GM23248 (cell line): ENCODE data around the gene PPP1R9B. TPM values are rescaled to one million over a fixed set of nuclear protein-coding genes. Genes with fewer than 3 reads are reported as not detected.
A peak's percentile ranks its signal among the peaks of the same experiment; 100 is the strongest.

ENCODE experiments used
- DNase-seq: peaks from one replicate; pipeline ENCODE4 v3.0.0-alpha.2; 2015
- H2AFZ ChIP-seq: fragments of 200-600 bp; sonication (generic); 2 replicates; pipeline ENCODE4 v1.6.1; 2016; ENCODE audit warnings: antibody characterized with exemption
- H3F3A ChIP-seq: fragments of 200-600 bp; sonication (generic); 2 replicates; pipeline ENCODE4 v1.6.1; 2016; ENCODE audit warnings: mild to moderate bottlenecking, antibody characterized with exemption, mixed run types; ENCODE audit not compliant: insufficient read depth
- H3K27ac ChIP-seq: fragments of 200-600 bp; sonication (generic); 2 replicates; pipeline ENCODE4 v1.5.1; 2016; ENCODE audit warnings: mild to moderate bottlenecking
- H3K27me3 ChIP-seq: fragments of 200-600 bp; sonication (generic); replicated peaks from 2 replicates; pipeline ENCODE4 v1.6.1; 2016; ENCODE audit warnings: mild to moderate bottlenecking; ENCODE audit not compliant: insufficient read depth
- H3K36me3 ChIP-seq: fragments of 200-600 bp; sonication (generic); 2 replicates; pipeline ENCODE4 v1.6.1; 2016; ENCODE audit warnings: low read depth, mild to moderate bottlenecking
- H3K4me1 ChIP-seq: fragments of 200-600 bp; sonication (generic); 2 replicates; pipeline ENCODE4 v1.6.1; 2016; ENCODE audit warnings: mild to moderate bottlenecking; ENCODE audit not compliant: insufficient read depth
- H3K4me2 ChIP-seq: fragments of 200-600 bp; sonication (generic); one replicate; pipeline ENCODE4 v1.6.1; 2016; ENCODE audit warnings: mild to moderate bottlenecking; ENCODE audit not compliant: unreplicated experiment
- H3K4me3 ChIP-seq: fragments of 200-600 bp; sonication (generic); 2 replicates; pipeline ENCODE4 v1.5.1; 2016; ENCODE audit warnings: mild to moderate bottlenecking
- H3K79me2 ChIP-seq: fragments of 200-600 bp; sonication (generic); 2 replicates; pipeline ENCODE4 v1.6.1; 2016; ENCODE audit warnings: mild to moderate bottlenecking; ENCODE audit not compliant: insufficient read depth
- H3K9ac ChIP-seq: fragments of 200-600 bp; sonication (generic); 2 replicates; pipeline ENCODE4 v1.6.1; 2016; ENCODE audit warnings: mild to moderate bottlenecking
- H3K9me2 ChIP-seq: fragments of 200-600 bp; sonication (generic); 2 replicates; pipeline ENCODE4 v1.6.1; 2016; ENCODE audit warnings: mixed run types, mild to moderate bottlenecking, moderate library complexity; ENCODE audit not compliant: insufficient read depth
- H3K9me3 ChIP-seq: fragments of 200-600 bp; sonication (generic); one replicate; pipeline ENCODE4 v1.6.1; 2017; ENCODE audit warnings: low read depth
- H4K20me1 ChIP-seq: fragments of 200-600 bp; sonication (generic); 2 replicates; pipeline ENCODE4 v1.6.0; 2016; ENCODE audit not compliant: insufficient read depth
- EZH2 ChIP-seq: fragments of 200-600 bp; sonication (generic); IDR thresholded peaks from 2 replicates; pipeline ENCODE4 v1.6.1; 2018; ENCODE audit warnings: antibody characterized with exemption, mild to moderate bottlenecking; ENCODE audit not compliant: insufficient read depth, poor library complexity, severe bottlenecking
- EZH2phosphoT487 ChIP-seq: fragments of 200-600 bp; sonication (generic); IDR thresholded peaks from 2 replicates; pipeline ENCODE4 v1.6.1; 2018; ENCODE audit warnings: antibody characterized with exemption, moderate library complexity, mild to moderate bottlenecking, low read depth; ENCODE audit not compliant: insufficient read depth
- WGBS, 2 experiments: methylation state at CpG; one replicate each; pipeline ENCODE4 v1.1.6; 2015 to 2017; ENCODE audit warnings: low lambda C conversion rate in 2 of 2, low coverage in 1 of 2; ENCODE audit errors: missing lambda C conversion rate in 2 of 2; 5-methylcytosine and 5-hydroxymethylcytosine counted together
- in situ Hi-C: fragments of 300-500 bp; cut with MboI; formaldehyde crosslinking; loops from 2 replicates; pipeline ENCODE4 v1.15.0; 2020
- polyA plus RNA-seq: library from polyadenylated mRNA; unstranded; fragments of >200 nt; fragmentation: Nextera tagmentation; extraction: Ambion mirVana; gene quantifications from 2 replicates; pipeline ENCODE4 v1.2.1, GENCODE V29; 2016
- total RNA-seq: library from RNA; depleted of rRNA; stranded (reverse); fragments of >200 nt; shearing (Covaris generic); gene quantifications from 2 replicates; pipeline ENCODE4 v1.2.3, GENCODE V29; 2014

PPP1R9B gene
- total and polyA plus RNA-seq, 2 experiments from 2014 or later = 2.3 to 69.4 TPM

- Histone ChIP-seq H3K4me1 (peaks cover 36% of the 10 kb centered on the region), H2AFZ (no peak overlapping the region), H3K79me2 (no peaks in the 10 kb centered on the region), H3K9me2 (no peaks in the 10 kb centered on the region), H3K27me3 (no peaks in the 10 kb centered on the region), H3F3A (peaks cover 21% of the 10 kb centered on the region), H3K36me3 (no peaks in the 10 kb centered on the region), H3K9ac (no peak overlapping the region), H3K4me3 (no peak overlapping the region), H3K27ac (no peak overlapping the region), H4K20me1 (no peaks in the 10 kb centered on the region), H3K9me3 (no peaks in the 10 kb centered on the region), H3K4me2 (no peak overlapping the region)
- DNase-seq = no peak
- in situ Hi-C loops = no loop called here
- TF ChIP-seq EZH2phosphoT487 = no peak
- TF ChIP-seq EZH2 = no peak
- WGBS, 2 experiments = 87 to 89% methylated on average over 5 of the region's 5 CpGs
These were observed 46.5 kb downstream of the PPP1R9B start for GRCh38 chr17:50103941-50104340.

GRCh38 chr17:50103252-50103651 is 47.2 kb downstream of the PPP1R9B start:
- TF ChIP-seq EZH2 (no peak), EZH2phosphoT487 (no peak)
- no peaks in the 10 kb centered on the region for H3K9me3 ChIP-seq
- no peaks in the 10 kb centered on the region for H3K27me3 ChIP-seq
- peaks cover 36% of the 10 kb centered on the region for H3K4me1 ChIP-seq
- no peaks in the 10 kb centered on the region for H4K20me1 ChIP-seq
- in situ Hi-C loops = no loop called here
- 65% methylated on average over 2 of the region's 2 CpGs for WGBS, 2 experiments
- H3K27ac ChIP-seq = no peak overlapping the region
- no peak overlapping the region for H2AFZ ChIP-seq
- no peak for DNase-seq
- H3K36me3 ChIP-seq = 0 out of 2 replicates have a peak, but pooled peaks cover 3% of the 10 kb centered on the region
- peaks cover 21% of the 10 kb centered on the region for H3F3A ChIP-seq
- no peak overlapping the region for H3K9ac ChIP-seq
- no peak overlapping the region for H3K4me3 ChIP-seq
- H3K79me2 ChIP-seq = no peaks in the 10 kb centered on the region
- H3K4me2 ChIP-seq = no peak overlapping the region
- H3K9me2 ChIP-seq = no peaks in the 10 kb centered on the region

- in situ Hi-C loops = no loop called here
- Histone ChIP-seq H3K27ac (no peak overlapping the region), H3K9me3 (no peaks in the 10 kb centered on the region), H3K4me2 (no peak overlapping the region), H3K36me3 (0 out of 2 replicates have a peak, but pooled peaks cover 5% of the 10 kb centered on the region), H3F3A (peaks cover 17% of the 10 kb centered on the region), H3K9me2 (no peaks in the 10 kb centered on the region), H3K4me1 (peaks cover 28% of the 10 kb centered on the region), H3K9ac (no peak overlapping the region), H4K20me1 (no peaks in the 10 kb centered on the region), H3K79me2 (no peaks in the 10 kb centered on the region), H3K4me3 (no peak overlapping the region), H3K27me3 (no peaks in the 10 kb centered on the region), H2AFZ (no peak overlapping the region)
- WGBS, 2 experiments = 67 to 73% methylated on average over 14 to 15 of the region's 15 CpGs
- DNase-seq = no peak
- TF ChIP-seq EZH2phosphoT487 = no peak
- no peak for TF ChIP-seq EZH2
These were observed 48.1 kb downstream of the PPP1R9B start for GRCh38 chr17:50102164-50102991.

DNA sequence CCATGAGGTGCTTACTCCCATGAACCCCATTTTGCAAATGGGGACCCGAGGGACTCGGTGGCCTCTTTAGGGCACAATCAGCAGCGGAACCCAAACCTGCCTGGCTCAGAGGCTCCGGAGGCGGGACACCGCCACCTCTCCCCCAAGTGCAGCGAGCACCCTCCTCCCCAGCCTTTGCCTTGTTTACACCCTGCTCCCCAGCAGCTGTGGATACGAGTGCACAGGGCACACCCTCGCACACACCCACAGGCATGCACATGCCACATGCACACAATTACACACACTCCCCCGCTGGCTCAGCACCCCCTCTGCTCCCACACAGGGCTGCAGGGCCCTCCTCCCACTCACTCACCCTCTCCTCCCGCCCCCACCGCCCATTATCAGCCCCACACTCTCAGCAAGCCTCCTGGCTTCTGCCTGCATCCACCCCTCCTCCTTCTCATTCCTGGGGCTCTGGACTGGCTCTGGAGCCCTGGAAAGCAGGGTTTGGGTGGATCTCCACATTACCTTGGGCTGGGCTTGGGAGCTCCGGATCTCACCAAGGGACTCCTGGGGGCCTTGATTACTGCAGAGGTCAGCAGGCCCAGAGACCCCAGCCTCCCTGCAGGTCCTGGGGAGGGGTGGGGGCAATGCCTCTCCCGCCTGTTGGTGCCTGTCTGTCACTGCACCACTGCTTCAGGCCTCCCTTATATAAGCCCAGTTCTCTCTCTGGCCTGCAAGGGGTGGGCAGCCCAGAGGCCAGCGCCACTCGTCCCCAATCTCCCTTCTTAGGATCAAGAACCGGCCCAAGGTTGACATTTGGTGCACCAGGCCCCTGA is 48.9 kb downstream of the PPP1R9B start:
- no peak overlapping the region for H3K9ac ChIP-seq
- no peak overlapping the region for H3K4me2 ChIP-seq
- no peak for TF ChIP-seq EZH2
- TF ChIP-seq EZH2phosphoT487 = no peak
- 0 out of 2 replicates have a peak, but pooled peaks cover 5% of the 10 kb centered on the region for H3K36me3 ChIP-seq
- H3K27me3 ChIP-seq = no peaks in the 10 kb centered on the region
- peaks cover 28% of the 10 kb centered on the region for H3K4me1 ChIP-seq
- 22 to 32% methylated on average over 13 to 17 of the region's 17 CpGs for WGBS, 2 experiments
- in situ Hi-C loops = no loop called here
- H3K4me3 ChIP-seq = no peak overlapping the region
- H3K27ac ChIP-seq = no peak overlapping the region
- peaks cover 16% of the 10 kb centered on the region; the same call in 1 of the 2 replicates for H3F3A ChIP-seq
- no peaks in the 10 kb centered on the region for H3K79me2 ChIP-seq
- H3K9me3 ChIP-seq = no peaks in the 10 kb centered on the region
- peak; percentile 45 for DNase-seq
- H4K20me1 ChIP-seq = no peaks in the 10 kb centered on the region
- H2AFZ ChIP-seq = no peak overlapping the region
- H3K9me2 ChIP-seq = no peaks in the 10 kb centered on the region
